ENCODE results near the gene NBAS.
"Not testable (repeated sequence)": the region's sequence is repeated elsewhere in the genome, so short reads cannot be mapped to it uniquely, and the experiment has no call there.

DNA sequence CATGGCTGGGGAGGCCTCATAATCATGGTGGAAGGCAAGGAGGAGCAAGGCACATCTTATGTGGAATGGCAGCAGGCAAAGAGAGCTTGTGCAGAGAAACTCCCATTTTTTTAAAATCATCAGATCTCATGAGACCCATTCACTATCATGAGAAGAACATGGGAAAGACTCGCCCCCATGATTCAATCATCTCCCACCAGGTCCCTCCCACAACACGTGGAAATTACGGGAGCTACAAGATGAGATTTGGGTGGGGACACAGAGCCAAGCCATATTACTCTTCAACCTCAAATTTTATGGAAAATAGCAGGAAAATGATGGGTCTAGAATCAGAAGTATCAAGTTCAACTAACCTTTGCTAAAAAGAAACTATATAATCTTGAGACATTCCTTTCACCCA, 42.4 kb downstream of the NBAS start:
- TF ChIP-seq, protein P1, sequence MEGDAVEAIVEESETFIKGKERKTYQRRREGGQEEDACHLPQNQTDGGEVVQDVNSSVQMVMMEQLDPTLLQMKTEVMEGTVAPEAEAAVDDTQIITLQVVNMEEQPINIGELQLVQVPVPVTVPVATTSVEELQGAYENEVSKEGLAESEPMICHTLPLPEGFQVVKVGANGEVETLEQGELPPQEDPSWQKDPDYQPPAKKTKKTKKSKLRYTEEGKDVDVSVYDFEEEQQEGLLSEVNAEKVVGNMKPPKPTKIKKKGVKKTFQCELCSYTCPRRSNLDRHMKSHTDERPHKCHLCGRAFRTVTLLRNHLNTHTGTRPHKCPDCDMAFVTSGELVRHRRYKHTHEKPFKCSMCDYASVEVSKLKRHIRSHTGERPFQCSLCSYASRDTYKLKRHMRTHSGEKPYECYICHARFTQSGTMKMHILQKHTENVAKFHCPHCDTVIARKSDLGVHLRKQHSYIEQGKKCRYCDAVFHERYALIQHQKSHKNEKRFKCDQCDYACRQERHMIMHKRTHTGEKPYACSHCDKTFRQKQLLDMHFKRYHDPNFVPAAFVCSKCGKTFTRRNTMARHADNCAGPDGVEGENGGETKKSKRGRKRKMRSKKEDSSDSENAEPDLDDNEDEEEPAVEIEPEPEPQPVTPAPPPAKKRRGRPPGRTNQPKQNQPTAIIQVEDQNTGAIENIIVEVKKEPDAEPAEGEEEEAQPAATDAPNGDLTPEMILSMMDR (conservative IDR thresholded peaks at IDR 0.05 in 1 of 2, IDR thresholded peaks at IDR 0.05 in 1 of 2; ENCODE audit: low read depth in 1 of 2, low read length in 2 of 2): not testable (repeated sequence)
- not testable (repeated sequence) for TF ChIP-seq EZH2 (IDR thresholded peaks at IDR 0.05; ENCODE audit: low read length, missing control alignments)
